CD14-positive monocyte (primary cell): ENCODE data around the gene CENPA. TPM values are rescaled to one million over a fixed set of nuclear protein-coding genes. Genes with fewer than 3 reads are reported as not detected.

Experiments
- DNase-seq, 3 donors: peaks; one replicate each; pipeline ENCODE4 v3.0.0-alpha.2; 2011 to 2022
- H2AFZ ChIP-seq: 2 replicates; pipeline ENCODE4 v1.6.0; 2012; ENCODE audit warnings: mild to moderate bottlenecking, low read depth, low read length, inconsistent platforms; ENCODE audit not compliant: insufficient read depth, poor library complexity, severe bottlenecking
- H3K27ac ChIP-seq, 2 donors: 1 replicate in 1 of 2; 2 replicates in 1 of 2; pipeline ENCODE4 v1.5.1; 2012 to 2013; ENCODE audit warnings: low read length in 2 of 2, control low read depth in 1 of 2, inconsistent platforms in 1 of 2, low read depth in 1 of 2, mild to moderate bottlenecking in 1 of 2
- H3K27me3 ChIP-seq, 2 donors: one replicate each; pipeline versions ENCODE4 v1.6.0 to v1.6.1; 2011 to 2013; ENCODE audit warnings: low read length in 2 of 2; ENCODE audit not compliant: control insufficient read depth in 2 of 2, insufficient read depth in 2 of 2
- H3K36me3 ChIP-seq, 2 donors: replicated peaks in 1 of 2; 1 replicate in 1 of 2; 2 replicates in 1 of 2; pipeline versions ENCODE4 v1.5.1 to v1.6.1; 2012 to 2013; ENCODE audit warnings: low read length in 2 of 2, control low read depth in 1 of 2, inconsistent platforms in 1 of 2, mild to moderate bottlenecking in 1 of 2; ENCODE audit not compliant: insufficient read depth in 2 of 2, control insufficient read depth in 1 of 2
- H3K4me1 ChIP-seq, 2 donors: 1 replicate in 1 of 2; 2 replicates in 1 of 2; pipeline versions ENCODE4 v1.5.1 to v1.6.1; 2012 to 2013; ENCODE audit warnings: low read length in 2 of 2, control low read depth in 1 of 2, inconsistent platforms in 1 of 2, mild to moderate bottlenecking in 1 of 2, moderate library complexity in 1 of 2; ENCODE audit not compliant: insufficient read depth in 2 of 2, control insufficient read depth in 1 of 2
- H3K4me2 ChIP-seq: replicated peaks from 2 replicates; pipeline ENCODE3; 2012; ENCODE audit warnings: low read length, moderate library complexity, mild to moderate bottlenecking; ENCODE audit not compliant: poor library complexity, severe bottlenecking; ENCODE audit errors: extremely low read depth
- H3K4me3 ChIP-seq, 3 experiments: fragments of 200-600 bp in 1 of 3; sonication (generic) in 1 of 3; replicated peaks in 1 of 3; 1 replicate in 2 of 3; 2 replicates in 1 of 3; pipeline ENCODE4 v1.5.1; 2011 to 2013; ENCODE audit warnings: low read length in 3 of 3, mild to moderate bottlenecking in 3 of 3, control low read depth in 2 of 3, low read depth in 2 of 3, inconsistent platforms in 1 of 3, moderate library complexity in 1 of 3
- H3K79me2 ChIP-seq: 2 replicates; pipeline ENCODE4 v1.6.0; 2012; ENCODE audit warnings: mild to moderate bottlenecking, control low read depth, inconsistent platforms, low read length, moderate library complexity; ENCODE audit not compliant: insufficient read depth
- H3K9ac ChIP-seq: 2 replicates; pipeline ENCODE4 v1.6.0; 2017; ENCODE audit warnings: low read length, mild to moderate bottlenecking; ENCODE audit not compliant: insufficient read depth, poor library complexity, severe bottlenecking
- H3K9me3 ChIP-seq, 2 donors: replicated peaks in 1 of 2; 1 replicate in 1 of 2; 2 replicates in 1 of 2; pipeline versions ENCODE4 v1.5.1 to v1.6.1; 2012 to 2013; ENCODE audit warnings: low read length in 2 of 2, control low read depth in 1 of 2; ENCODE audit not compliant: control insufficient read depth in 1 of 2, insufficient read depth in 1 of 2
- H4K20me1 ChIP-seq: 2 replicates; pipeline ENCODE4 v1.6.0; 2012; ENCODE audit warnings: mild to moderate bottlenecking, low read length, control low read depth, moderate library complexity; ENCODE audit not compliant: insufficient read depth
- H3K27ac Mint-ChIP-seq, 7 donors: one replicate each; pipeline ENCODE4 v1.8.0; 2020; ENCODE audit warnings: mild to moderate bottlenecking in 7 of 7, mixed read lengths in 7 of 7, moderate library complexity in 6 of 7, inconsistent platforms in 2 of 7
- H3K27me3 Mint-ChIP-seq, 3 donors: one replicate each; pipeline ENCODE4 v1.8.0; 2021 to 2022; ENCODE audit warnings: low read depth in 3 of 3, mild to moderate bottlenecking in 3 of 3, mixed read lengths in 3 of 3, moderate library complexity in 3 of 3, inconsistent platforms in 1 of 3
- H3K36me3 Mint-ChIP-seq, 2 donors: one replicate each; pipeline ENCODE4 v1.8.0; 2020; ENCODE audit warnings: mixed read lengths in 2 of 2, inconsistent platforms in 1 of 2, mild to moderate bottlenecking in 1 of 2
- H3K4me1 Mint-ChIP-seq: one replicate; pipeline ENCODE4 v1.8.0; 2020; ENCODE audit warnings: mild to moderate bottlenecking, mixed read lengths
- H3K4me3 Mint-ChIP-seq, 2 donors: one replicate each; pipeline ENCODE4 v1.8.0; 2020; ENCODE audit warnings: mild to moderate bottlenecking in 2 of 2, mixed read lengths in 2 of 2, moderate library complexity in 1 of 2
- H3K9me3 Mint-ChIP-seq, 7 donors: one replicate each; pipeline ENCODE4 v1.8.0; 2020 to 2022; ENCODE audit warnings: mixed read lengths in 7 of 7, mild to moderate bottlenecking in 6 of 7, moderate library complexity in 6 of 7, inconsistent platforms in 2 of 7
- WGBS: methylation state at CpG from one replicate; pipeline ENCODE4 v1.1.5; 2013; ENCODE audit warnings: missing lambda C conversion rate; ENCODE audit not compliant: insufficient coverage; 5-methylcytosine and 5-hydroxymethylcytosine counted together
- intact Hi-C, 2 donors: fragments of 100-400 bp; cut with micrococcal nuclease; formaldehyde crosslinking; loops; one replicate each; pipeline versions ENCODE4 v1.15.0 to v1.15.1; 2023
- polyA plus RNA-seq, 3 donors: library from polyadenylated mRNA; depleted of rRNA in 1 of 3; unstranded in 2 of 3; stranded (reverse) in 1 of 3; fragments of 300-500 nt in 2 of 3; fragments of >200 nt in 1 of 3; fragmentation: Illumina TruSeq in 2 of 3; gene quantifications; 1 replicate in 2 of 3; 2 replicates in 1 of 3; pipeline ENCODE4 v1.2.3, GENCODE V29; 2012 to 2021
- TF ChIP-seq, protein P1 (sequence below): fragments of 200-600 bp; IDR thresholded peaks from one replicate; pipeline ENCODE4 v1.8.0; 2022; ENCODE audit warnings: antibody characterized with exemption, mild to moderate bottlenecking

Gene CENPA
- polyA plus RNA-seq, 3 donors: 0.24 TPM; not detected in 2

GRCh38 chr2:26740346-26740745, 45.5 kb upstream of the CENPA start:
- Histone ChIP-seq H4K20me1 (no peaks in the 10 kb centered on the region), H3K27ac (no peak overlapping the region), H3K27me3 (no peaks in the 10 kb centered on the region), H3K4me2 (no peak overlapping the region), H3K9ac (no peak overlapping the region), H3K4me3 (no peak overlapping the region), H3K79me2 (no peaks in the 10 kb centered on the region), H3K36me3 (no peaks in the 10 kb centered on the region), H2AFZ (no peak overlapping the region), H3K4me1 (no peaks in the 10 kb centered on the region), H3K9me3 (no peaks in the 10 kb centered on the region)
- Mint-ChIP-seq H3K27ac (no peak overlapping the region), H3K27me3 (peaks cover 14 to 17% (median 16%) of the 10 kb centered on the region in 3 donors), H3K9me3 (peaks cover 0 to 4% (median 0%) of the 10 kb centered on the region in 7 donors), H3K4me3 (no peak overlapping the region), H3K36me3 (no peaks in the 10 kb centered on the region), H3K4me1 (no peaks in the 10 kb centered on the region)
- TF ChIP-seq, protein P1, sequence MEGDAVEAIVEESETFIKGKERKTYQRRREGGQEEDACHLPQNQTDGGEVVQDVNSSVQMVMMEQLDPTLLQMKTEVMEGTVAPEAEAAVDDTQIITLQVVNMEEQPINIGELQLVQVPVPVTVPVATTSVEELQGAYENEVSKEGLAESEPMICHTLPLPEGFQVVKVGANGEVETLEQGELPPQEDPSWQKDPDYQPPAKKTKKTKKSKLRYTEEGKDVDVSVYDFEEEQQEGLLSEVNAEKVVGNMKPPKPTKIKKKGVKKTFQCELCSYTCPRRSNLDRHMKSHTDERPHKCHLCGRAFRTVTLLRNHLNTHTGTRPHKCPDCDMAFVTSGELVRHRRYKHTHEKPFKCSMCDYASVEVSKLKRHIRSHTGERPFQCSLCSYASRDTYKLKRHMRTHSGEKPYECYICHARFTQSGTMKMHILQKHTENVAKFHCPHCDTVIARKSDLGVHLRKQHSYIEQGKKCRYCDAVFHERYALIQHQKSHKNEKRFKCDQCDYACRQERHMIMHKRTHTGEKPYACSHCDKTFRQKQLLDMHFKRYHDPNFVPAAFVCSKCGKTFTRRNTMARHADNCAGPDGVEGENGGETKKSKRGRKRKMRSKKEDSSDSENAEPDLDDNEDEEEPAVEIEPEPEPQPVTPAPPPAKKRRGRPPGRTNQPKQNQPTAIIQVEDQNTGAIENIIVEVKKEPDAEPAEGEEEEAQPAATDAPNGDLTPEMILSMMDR: no peak
- intact Hi-C loops: no loop called here
- 94% methylated on average over 5 of the region's 6 CpGs for WGBS
- DNase-seq: no peak

GRCh38 chr2:26740890-26741302, 45.0 kb upstream of the CENPA start:
- intact Hi-C loops: no loop called here
- Histone ChIP-seq H3K9me3 (no peaks in the 10 kb centered on the region), H3K27ac (no peak overlapping the region), H2AFZ (no peak overlapping the region), H3K79me2 (no peaks in the 10 kb centered on the region), H3K4me1 (no peaks in the 10 kb centered on the region), H3K4me2 (no peak overlapping the region), H3K4me3 (no peak overlapping the region), H4K20me1 (no peaks in the 10 kb centered on the region), H3K36me3 (no peaks in the 10 kb centered on the region), H3K9ac (no peak overlapping the region), H3K27me3 (no peaks in the 10 kb centered on the region)
- Mint-ChIP-seq H3K4me1 (no peaks in the 10 kb centered on the region), H3K9me3 (peaks cover 0 to 4% (median 0%) of the 10 kb centered on the region in 7 donors), H3K27me3 (peaks cover 14 to 17% (median 14%) of the 10 kb centered on the region in 3 donors), H3K4me3 (no peak overlapping the region), H3K27ac (no peak overlapping the region), H3K36me3 (no peaks in the 10 kb centered on the region)
- WGBS: 1% methylated on average over 8 of the region's 8 CpGs
- TF ChIP-seq, protein P1: no peak
- DNase-seq: no peak
